HepG2 (cell line): ENCODE data around the gene ZNF556. TPM values are rescaled to one million over a fixed set of nuclear protein-coding genes. Genes with fewer than 3 reads are reported as not detected.

ENCODE experiments used
- ZNF180 ChIP-seq: sonication (generic); formaldehyde crosslinking; IDR thresholded peaks from 2 replicates; pipeline ENCODE4 v1.4.0; 2020; ENCODE audit warnings: low read depth, missing genetic modification reagents, borderline replicate concordance
- ZNF878 ChIP-seq: sonication (generic); formaldehyde crosslinking; IDR thresholded peaks from 2 replicates; pipeline ENCODE4 v1.8.1; 2023; ENCODE audit warnings: mild to moderate bottlenecking, missing genetic modification reagents, moderate library complexity
- ZSCAN9 ChIP-seq: IDR thresholded peaks from 2 replicates; pipeline ENCODE4 v1.6.1; 2016; ENCODE audit warnings: borderline replicate concordance
- polyA plus RNA-seq, 8 experiments: library from polyadenylated mRNA; depleted of rRNA in 3 of 8; stranded (reverse) in 7 of 8; unstranded in 1 of 8; fragments of >200 nt; fragmentation: Illumina TruSeq in 4 of 8; extraction: Trizol in 4 of 8; gene quantifications; 2 replicates each; pipeline versions ENCODE4 v1.2.1 to v1.2.3, GENCODE V29; 2011 to 2016; ENCODE audit warnings: low read depth in 4 of 8, missing spikeins in 1 of 8, mixed read lengths in 1 of 8; ENCODE audit not compliant: insufficient read depth in 1 of 8
- total RNA-seq, 5 experiments: library from RNA; depleted of rRNA; stranded (reverse); fragments of >200 nt; fragmentation: Illumina TruSeq; extraction: Trizol; gene quantifications; 2 replicates each; pipeline ENCODE4 v1.2.3, GENCODE V29; 2016; ENCODE audit warnings: low read depth in 1 of 5
- TF ChIP-seq, protein P1 (sequence below), 2 experiments: fragments of 450-650 bp in 1 of 2; sonication (generic) in 1 of 2; formaldehyde crosslinking in 1 of 2; IDR thresholded peaks; 2 replicates each; pipeline versions ENCODE4 v1.6.1 to v1.8.0; 2016 to 2022; ENCODE audit warnings: antibody characterized with exemption in 1 of 2, mild to moderate bottlenecking in 1 of 2, missing genetic modification reagents in 1 of 2
- TF ChIP-seq, protein P2 (sequence below): sonication (generic); formaldehyde crosslinking; conservative IDR thresholded peaks from 2 replicates; pipeline ENCODE4 v1.4.0; 2020; ENCODE audit warnings: missing genetic modification reagents
- TF ChIP-seq, protein P3 (sequence below): sonication (generic); formaldehyde crosslinking; IDR thresholded peaks from 2 replicates; pipeline ENCODE4 v1.5.0; 2020; ENCODE audit warnings: mild to moderate bottlenecking, missing genetic modification reagents, borderline replicate concordance
- TF ChIP-seq, protein P4 (sequence below): sonication (generic); formaldehyde crosslinking; conservative IDR thresholded peaks from 2 replicates; pipeline ENCODE4 v1.8.0; 2022; ENCODE audit warnings: missing genetic modification reagents

ZNF556 gene
- total and polyA plus RNA-seq, 2 of the 13 experiments (the other 11 are each of a cell fraction or from before 2014, with no cell fraction given): 4.2 to 28.6 TPM

DNA sequence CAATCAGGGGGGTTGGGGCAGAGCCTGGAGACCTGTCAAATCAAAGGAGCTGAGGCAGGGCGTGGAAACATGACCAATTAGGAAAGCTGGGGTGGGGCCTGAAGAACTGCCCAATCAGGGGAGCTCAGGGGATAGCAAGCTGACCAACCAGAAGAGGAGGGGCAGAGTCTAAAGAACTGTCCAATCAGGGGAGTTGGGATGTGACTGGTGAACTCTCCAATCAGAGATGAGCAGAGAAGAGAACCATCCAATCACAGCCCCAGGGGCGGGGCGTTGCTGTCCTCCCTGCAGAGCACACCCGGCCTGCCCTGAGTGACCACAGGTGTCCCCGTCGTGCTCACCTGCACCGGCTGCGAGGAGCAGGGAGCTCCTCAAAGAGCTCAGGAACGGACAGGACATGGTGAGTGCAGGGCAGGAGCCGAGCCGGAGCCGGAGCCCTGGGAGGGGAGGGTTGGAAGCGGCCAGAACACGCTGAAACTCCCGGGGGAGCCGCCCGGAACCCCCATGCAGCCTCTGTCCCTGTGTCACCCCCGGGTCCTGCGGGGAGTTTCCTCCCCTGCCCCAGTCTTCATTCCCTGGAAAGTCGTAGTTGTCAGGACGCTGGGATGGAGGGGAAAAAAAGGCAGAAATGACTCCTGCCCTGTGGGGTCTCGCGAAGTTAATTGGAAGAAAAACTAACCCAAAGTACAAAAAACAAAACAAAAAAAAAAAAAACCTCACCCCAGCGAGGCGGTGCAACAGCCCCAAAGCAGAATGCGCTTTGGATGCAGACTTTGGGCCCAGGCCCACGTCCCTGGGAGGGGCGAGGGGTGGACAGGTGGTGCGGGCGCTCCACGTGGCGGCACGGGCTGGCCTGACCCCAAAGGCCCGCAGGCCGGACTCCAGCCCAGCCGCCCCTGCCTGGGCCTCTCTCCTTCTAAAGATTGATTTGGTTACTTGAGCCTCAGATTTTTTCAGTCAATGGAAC, at the start of gene ZNF556 (continued):
- TF ChIP-seq, protein P1, sequence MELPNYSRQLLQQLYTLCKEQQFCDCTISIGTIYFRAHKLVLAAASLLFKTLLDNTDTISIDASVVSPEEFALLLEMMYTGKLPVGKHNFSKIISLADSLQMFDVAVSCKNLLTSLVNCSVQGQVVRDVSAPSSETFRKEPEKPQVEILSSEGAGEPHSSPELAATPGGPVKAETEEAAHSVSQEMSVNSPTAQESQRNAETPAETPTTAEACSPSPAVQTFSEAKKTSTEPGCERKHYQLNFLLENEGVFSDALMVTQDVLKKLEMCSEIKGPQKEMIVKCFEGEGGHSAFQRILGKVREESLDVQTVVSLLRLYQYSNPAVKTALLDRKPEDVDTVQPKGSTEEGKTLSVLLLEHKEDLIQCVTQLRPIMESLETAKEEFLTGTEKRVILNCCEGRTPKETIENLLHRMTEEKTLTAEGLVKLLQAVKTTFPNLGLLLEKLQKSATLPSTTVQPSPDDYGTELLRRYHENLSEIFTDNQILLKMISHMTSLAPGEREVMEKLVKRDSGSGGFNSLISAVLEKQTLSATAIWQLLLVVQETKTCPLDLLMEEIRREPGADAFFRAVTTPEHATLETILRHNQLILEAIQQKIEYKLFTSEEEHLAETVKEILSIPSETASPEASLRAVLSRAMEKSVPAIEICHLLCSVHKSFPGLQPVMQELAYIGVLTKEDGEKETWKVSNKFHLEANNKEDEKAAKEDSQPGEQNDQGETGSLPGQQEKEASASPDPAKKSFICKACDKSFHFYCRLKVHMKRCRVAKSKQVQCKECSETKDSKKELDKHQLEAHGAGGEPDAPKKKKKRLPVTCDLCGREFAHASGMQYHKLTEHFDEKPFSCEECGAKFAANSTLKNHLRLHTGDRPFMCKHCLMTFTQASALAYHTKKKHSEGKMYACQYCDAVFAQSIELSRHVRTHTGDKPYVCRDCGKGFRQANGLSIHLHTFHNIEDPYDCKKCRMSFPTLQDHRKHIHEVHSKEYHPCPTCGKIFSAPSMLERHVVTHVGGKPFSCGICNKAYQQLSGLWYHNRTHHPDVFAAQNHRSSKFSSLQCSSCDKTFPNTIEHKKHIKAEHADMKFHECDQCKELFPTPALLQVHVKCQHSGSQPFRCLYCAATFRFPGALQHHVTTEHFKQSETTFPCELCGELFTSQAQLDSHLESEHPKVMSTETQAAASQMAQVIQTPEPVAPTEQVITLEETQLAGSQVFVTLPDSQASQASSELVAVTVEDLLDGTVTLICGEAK (IDR thresholded peaks at IDR 0.05): no peak
- TF ChIP-seq, protein P1 (CRISPR knock-in tag; IDR thresholded peaks at IDR 0.05): peak; percentile 73; the same call in 1 of the 2 replicates
- TF ChIP-seq, protein P2, sequence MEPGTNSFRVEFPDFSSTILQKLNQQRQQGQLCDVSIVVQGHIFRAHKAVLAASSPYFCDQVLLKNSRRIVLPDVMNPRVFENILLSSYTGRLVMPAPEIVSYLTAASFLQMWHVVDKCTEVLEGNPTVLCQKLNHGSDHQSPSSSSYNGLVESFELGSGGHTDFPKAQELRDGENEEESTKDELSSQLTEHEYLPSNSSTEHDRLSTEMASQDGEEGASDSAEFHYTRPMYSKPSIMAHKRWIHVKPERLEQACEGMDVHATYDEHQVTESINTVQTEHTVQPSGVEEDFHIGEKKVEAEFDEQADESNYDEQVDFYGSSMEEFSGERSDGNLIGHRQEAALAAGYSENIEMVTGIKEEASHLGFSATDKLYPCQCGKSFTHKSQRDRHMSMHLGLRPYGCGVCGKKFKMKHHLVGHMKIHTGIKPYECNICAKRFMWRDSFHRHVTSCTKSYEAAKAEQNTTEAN (CRISPR knock-in tag): peak; percentile 49; the same call in 1 of the 2 replicates
- TF ChIP-seq, protein P3, sequence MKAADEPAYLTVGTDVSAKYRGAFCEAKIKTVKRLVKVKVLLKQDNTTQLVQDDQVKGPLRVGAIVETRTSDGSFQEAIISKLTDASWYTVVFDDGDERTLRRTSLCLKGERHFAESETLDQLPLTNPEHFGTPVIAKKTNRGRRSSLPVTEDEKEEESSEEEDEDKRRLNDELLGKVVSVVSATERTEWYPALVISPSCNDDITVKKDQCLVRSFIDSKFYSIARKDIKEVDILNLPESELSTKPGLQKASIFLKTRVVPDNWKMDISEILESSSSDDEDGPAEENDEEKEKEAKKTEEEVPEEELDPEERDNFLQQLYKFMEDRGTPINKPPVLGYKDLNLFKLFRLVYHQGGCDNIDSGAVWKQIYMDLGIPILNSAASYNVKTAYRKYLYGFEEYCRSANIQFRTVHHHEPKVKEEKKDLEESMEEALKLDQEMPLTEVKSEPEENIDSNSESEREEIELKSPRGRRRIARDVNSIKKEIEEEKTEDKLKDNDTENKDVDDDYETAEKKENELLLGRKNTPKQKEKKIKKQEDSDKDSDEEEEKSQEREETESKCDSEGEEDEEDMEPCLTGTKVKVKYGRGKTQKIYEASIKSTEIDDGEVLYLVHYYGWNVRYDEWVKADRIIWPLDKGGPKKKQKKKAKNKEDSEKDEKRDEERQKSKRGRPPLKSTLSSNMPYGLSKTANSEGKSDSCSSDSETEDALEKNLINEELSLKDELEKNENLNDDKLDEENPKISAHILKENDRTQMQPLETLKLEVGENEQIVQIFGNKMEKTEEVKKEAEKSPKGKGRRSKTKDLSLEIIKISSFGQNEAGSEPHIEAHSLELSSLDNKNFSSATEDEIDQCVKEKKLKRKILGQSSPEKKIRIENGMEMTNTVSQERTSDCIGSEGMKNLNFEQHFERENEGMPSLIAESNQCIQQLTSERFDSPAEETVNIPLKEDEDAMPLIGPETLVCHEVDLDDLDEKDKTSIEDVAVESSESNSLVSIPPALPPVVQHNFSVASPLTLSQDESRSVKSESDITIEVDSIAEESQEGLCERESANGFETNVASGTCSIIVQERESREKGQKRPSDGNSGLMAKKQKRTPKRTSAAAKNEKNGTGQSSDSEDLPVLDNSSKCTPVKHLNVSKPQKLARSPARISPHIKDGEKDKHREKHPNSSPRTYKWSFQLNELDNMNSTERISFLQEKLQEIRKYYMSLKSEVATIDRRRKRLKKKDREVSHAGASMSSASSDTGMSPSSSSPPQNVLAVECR (CRISPR knock-in tag): peak; percentile 90
- no peak for TF ChIP-seq ZNF878 (CRISPR knock-in tag)
- no peak for TF ChIP-seq ZNF180 (CRISPR knock-in tag)
- TF ChIP-seq, protein P4, sequence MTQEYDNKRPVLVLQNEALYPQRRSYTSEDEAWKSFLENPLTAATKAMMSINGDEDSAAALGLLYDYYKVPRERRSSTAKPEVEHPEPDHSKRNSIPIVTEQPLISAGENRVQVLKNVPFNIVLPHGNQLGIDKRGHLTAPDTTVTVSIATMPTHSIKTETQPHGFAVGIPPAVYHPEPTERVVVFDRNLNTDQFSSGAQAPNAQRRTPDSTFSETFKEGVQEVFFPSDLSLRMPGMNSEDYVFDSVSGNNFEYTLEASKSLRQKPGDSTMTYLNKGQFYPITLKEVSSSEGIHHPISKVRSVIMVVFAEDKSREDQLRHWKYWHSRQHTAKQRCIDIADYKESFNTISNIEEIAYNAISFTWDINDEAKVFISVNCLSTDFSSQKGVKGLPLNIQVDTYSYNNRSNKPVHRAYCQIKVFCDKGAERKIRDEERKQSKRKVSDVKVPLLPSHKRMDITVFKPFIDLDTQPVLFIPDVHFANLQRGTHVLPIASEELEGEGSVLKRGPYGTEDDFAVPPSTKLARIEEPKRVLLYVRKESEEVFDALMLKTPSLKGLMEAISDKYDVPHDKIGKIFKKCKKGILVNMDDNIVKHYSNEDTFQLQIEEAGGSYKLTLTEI (CRISPR knock-in tag): no peak
- no peak; the same call in 1 of the 2 replicates for TF ChIP-seq ZSCAN9
